Measurements from ENCODE around the gene RAB3IL1. TPM values are rescaled to one million over a fixed set of nuclear protein-coding genes. Genes with fewer than 3 reads are reported as not detected.

RAB3IL1 gene
- total RNA-seq, 1 experiment from 2014 or later = 18.1 TPM

GRCh38 chr11:61955422-61956135, 38.2 kb upstream of the RAB3IL1 start:
- intact Hi-C loops (cut with micrococcal nuclease) = no loop called here
- no peak overlapping the region for H3K4me3 ChIP-seq (replicated peaks in 1 of 2; ENCODE audit: low read depth in 1 of 2, low read length in 2 of 2)
- ChIA-PET POLR2A (interaction anchor here (1.4 kb wide), 1 partner anchor 12 kb away, joined by 4 read pairs; the partner anchor contains the start of gene FTH1), CTCF (interaction anchor here (1.1 kb wide), 1 partner anchor 57 kb away, joined by 9 read pairs; no protein-coding TSS in a partner anchor), RAD21 (ENCODE audit: low non-redundant PET in 1 of 2, low total read pairs in 2 of 2, uncharacterized antibody in 2 of 2, unreplicated experiment in 2 of 2) (no interaction called here)
- H3K79me2 ChIP-seq (ENCODE audit: insufficient read depth, low read length) = no peaks in the 10 kb centered on the region
- no peak overlapping the region for H3K27ac ChIP-seq (ENCODE audit: low read depth, low read length)
- peaks cover 0 to 13% of the 10 kb centered on the region in 2 experiments; a peak in 2 of 4 replicates for H3K4me1 ChIP-seq (ENCODE audit: control insufficient read depth in 1 of 2, insufficient read depth in 2 of 2, low read length in 2 of 2)
- no peak overlapping the region for H3K9ac ChIP-seq (ENCODE audit: low read length)
- ATAC-seq = no peak
- H3K27me3 ChIP-seq (ENCODE audit: insufficient read depth, low read length) = no peaks in the 10 kb centered on the region
- no peak for DNase-seq (ENCODE audit: low read depth, low spot score)
- no peak overlapping the region for H3K4me2 ChIP-seq (ENCODE audit: low read length)
- H3K9me3 ChIP-seq (ENCODE audit: control insufficient read depth in 1 of 2, insufficient read depth in 1 of 2, low read depth in 1 of 2, low read length in 2 of 2) = no peaks in the 10 kb centered on the region
- no peaks in the 10 kb centered on the region for H4K20me1 ChIP-seq (ENCODE audit: insufficient read depth)
- no TSS peak for BruUV-seq (replicated peaks)
- no peak for TF ChIP-seq ZFX (IDR thresholded peaks at IDR 0.05)
- no peaks in the 10 kb centered on the region for H3K36me3 ChIP-seq (ENCODE audit: control insufficient read depth in 1 of 2, insufficient read depth in 2 of 2, low read length in 2 of 2)
- no peaks in the 10 kb centered on the region for H3K9me2 ChIP-seq (ENCODE audit: insufficient read depth)
- no peak overlapping the region for H2AFZ ChIP-seq (ENCODE audit: low read depth, low read length, poor library complexity, severe bottlenecking)

GRCh38 chr11:61954851-61955421, 37.6 kb upstream of the RAB3IL1 start:
- Histone ChIP-seq H3K9ac (ENCODE audit: low read length) (no peak overlapping the region), H3K4me1 (ENCODE audit: control insufficient read depth in 1 of 2, insufficient read depth in 2 of 2, low read length in 2 of 2) (peaks cover 0 to 13% of the 10 kb centered on the region in 2 experiments; a peak in 2 of 4 replicates), H3K4me3 (replicated peaks in 1 of 2; ENCODE audit: low read depth in 1 of 2, low read length in 2 of 2) (no peak overlapping the region), H3K9me3 (ENCODE audit: control insufficient read depth in 1 of 2, insufficient read depth in 1 of 2, low read depth in 1 of 2, low read length in 2 of 2) (no peaks in the 10 kb centered on the region), H3K36me3 (ENCODE audit: control insufficient read depth in 1 of 2, insufficient read depth in 2 of 2, low read length in 2 of 2) (no peaks in the 10 kb centered on the region), H2AFZ (ENCODE audit: low read depth, low read length, poor library complexity, severe bottlenecking) (no peak overlapping the region), H3K79me2 (ENCODE audit: insufficient read depth, low read length) (no peaks in the 10 kb centered on the region), H3K9me2 (ENCODE audit: insufficient read depth) (no peaks in the 10 kb centered on the region), H4K20me1 (ENCODE audit: insufficient read depth) (no peaks in the 10 kb centered on the region), H3K4me2 (ENCODE audit: low read length) (no peak overlapping the region), H3K27ac (ENCODE audit: low read depth, low read length) (no peak overlapping the region), H3K27me3 (ENCODE audit: insufficient read depth, low read length) (no peaks in the 10 kb centered on the region)
- no TSS peak for BruUV-seq (replicated peaks)
- DNase-seq (ENCODE audit: low read depth, low spot score) = no peak
- CTCF ChIA-PET = interaction anchor here (1.1 kb wide), 1 partner anchor 56 kb away, joined by 9 read pairs; no protein-coding TSS in a partner anchor
- no peak for ATAC-seq
- TF ChIP-seq POLR2AphosphoS5 (IDR thresholded peaks at IDR 0.05; ENCODE audit: low read depth, low read length) (no peak), FOSL1 (IDR thresholded peaks at IDR 0.05; ENCODE audit: low read depth) (no peak), CBX3 (IDR thresholded peaks at IDR 0.05; ENCODE audit: low read depth) (no peak), ZFX (IDR thresholded peaks at IDR 0.05) (no peak), POLR2A (IDR thresholded peaks at IDR 0.05; ENCODE audit: borderline replicate concordance, extremely low read depth, insufficient read depth, insufficient read length) (no peak)
- intact Hi-C loops (cut with micrococcal nuclease) = no loop called here
- RAD21 ChIA-PET (ENCODE audit: low non-redundant PET in 1 of 2, low total read pairs in 2 of 2, uncharacterized antibody in 2 of 2, unreplicated experiment in 2 of 2) = interaction anchor here in 1 of 2 experiments (0.7 kb wide), 1 partner anchor 27 kb away, joined by 3 read pairs; no protein-coding TSS in a partner anchor
- POLR2A ChIA-PET = interaction anchor here (1.4 kb wide), 1 partner anchor 13 kb away, joined by 4 read pairs; the partner anchor contains the start of gene FTH1

Measured in HCT116 (cell line).